Epithelial cell of proximal tubule (primary cell): ENCODE data around the gene ODAD4. TPM values are rescaled to one million over a fixed set of nuclear protein-coding genes. Genes with fewer than 3 reads are reported as not detected.

Experiments used
- DNase-seq: peaks from one replicate; pipeline ENCODE4 v3.0.0-alpha.2; 2011; ENCODE audit warnings: low read depth
- H3K4me3 ChIP-seq: 2 replicates; pipeline ENCODE4 v1.5.1; 2011; ENCODE audit warnings: low read depth, mild to moderate bottlenecking, low read length
- CTCF ChIP-seq: conservative IDR thresholded peaks from 2 replicates; pipeline ENCODE4 v1.5.1; 2012; ENCODE audit warnings: low read depth, mild to moderate bottlenecking, low read length
- total RNA-seq: library from RNA; depleted of rRNA; stranded (reverse); fragments of >200 nt; gene quantifications from 2 replicates; pipeline ENCODE4 v1.2.3, GENCODE V29; 2015

Gene ODAD4
- total RNA-seq, 1 donor from 2014 or later: 0.23 TPM

GRCh38 chr17:41893384-41893783 is 37.0 kb upstream of the ODAD4 start:
- no peak for DNase-seq
- H3K4me3 ChIP-seq: no peak overlapping the region
- TF ChIP-seq CTCF: no peak

- H3K4me3 ChIP-seq: no peak overlapping the region
- TF ChIP-seq CTCF: peak; percentile 17
- DNase-seq: peak; percentile 78
These were observed 35.6 kb upstream of the ODAD4 start for GRCh38 chr17:41894791-41895331.

- DNase-seq: no peak
- TF ChIP-seq CTCF: no peak
- no peak overlapping the region for H3K4me3 ChIP-seq
These were observed 34.8 kb upstream of the ODAD4 start for GRCh38 chr17:41895617-41896016.

- TF ChIP-seq CTCF: peak; percentile 9
- no peak overlapping the region for H3K4me3 ChIP-seq
- no peak for DNase-seq
These were observed 33.7 kb upstream of the ODAD4 start for GRCh38 chr17:41896726-41897125.

GRCh38 chr17:41901646-41902045 is 28.8 kb upstream of the ODAD4 start:
- no peak overlapping the region for H3K4me3 ChIP-seq
- TF ChIP-seq CTCF: no peak
- no peak for DNase-seq

- no peak for DNase-seq
- TF ChIP-seq CTCF: no peak
- H3K4me3 ChIP-seq: no peak overlapping the region
These were observed 26.1 kb upstream of the ODAD4 start for GRCh38 chr17:41904242-41904841.

GRCh38 chr17:41905172-41905571 is 25.2 kb upstream of the ODAD4 start:
- H3K4me3 ChIP-seq: no peak overlapping the region
- DNase-seq: no peak
- no peak for TF ChIP-seq CTCF
